Choroid plexus epithelial cell (primary cell): ENCODE data around the gene TOMM20.

ENCODE experiments used
- DNase-seq: peaks from one replicate; pipeline ENCODE4 v3.0.0-alpha.2; 2010; ENCODE audit warnings: low read depth
- H3K4me3 ChIP-seq: 2 replicates; pipeline ENCODE4 v1.5.1; 2011; ENCODE audit warnings: low read depth, mild to moderate bottlenecking, control low read depth, low read length, moderate library complexity
- TF ChIP-seq, protein P1 (sequence below): conservative IDR thresholded peaks from 2 replicates; pipeline ENCODE4 v1.5.1; 2011; ENCODE audit warnings: low read depth, mild to moderate bottlenecking, control low read depth, inconsistent platforms, low read length, moderate library complexity

Gene TOMM20

DNA sequence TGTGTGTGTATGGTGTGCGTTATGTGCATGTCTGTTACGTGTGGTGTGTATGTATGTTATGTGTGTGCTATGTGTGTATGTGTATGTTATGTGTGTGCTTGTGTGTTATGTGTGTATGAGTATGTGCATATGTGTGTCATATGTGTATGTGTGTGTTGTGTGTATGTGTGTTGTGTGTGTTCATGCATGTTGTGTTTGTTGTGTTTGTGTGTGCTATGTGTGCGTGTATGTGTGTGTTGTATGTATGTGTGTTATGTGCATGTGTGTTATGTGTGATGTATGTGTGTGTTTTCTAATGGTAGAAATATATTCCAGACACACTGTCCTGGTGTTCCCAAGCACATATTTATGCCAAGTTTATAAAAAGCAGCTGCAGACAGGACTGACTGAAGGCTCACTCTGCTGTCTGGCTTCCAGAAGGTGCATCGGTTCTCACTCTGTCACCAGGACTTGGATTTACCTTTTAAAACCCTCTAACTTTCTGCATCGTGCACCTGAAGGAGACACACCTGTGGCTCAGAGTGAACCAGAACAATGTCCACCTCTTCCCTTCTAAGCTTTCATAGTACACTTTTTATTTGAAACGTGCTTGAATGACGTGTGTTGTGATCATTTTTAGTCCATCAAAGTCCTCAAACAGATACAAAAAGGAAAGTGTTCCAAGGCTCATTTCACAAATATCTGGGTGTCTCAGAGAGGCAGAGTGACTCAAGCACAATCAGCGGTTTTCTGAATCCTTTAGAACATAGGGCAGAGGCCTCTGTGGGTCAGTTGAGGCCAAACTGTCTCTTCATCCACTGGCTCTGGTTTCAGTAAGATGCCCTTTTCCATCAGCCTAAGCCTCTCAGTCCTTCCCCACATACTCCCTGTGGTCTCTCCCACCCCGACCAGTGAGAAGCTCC lies 49.9 kb downstream of the TOMM20 start:
- H3K4me3 ChIP-seq, result no peak overlapping the region

DNA sequence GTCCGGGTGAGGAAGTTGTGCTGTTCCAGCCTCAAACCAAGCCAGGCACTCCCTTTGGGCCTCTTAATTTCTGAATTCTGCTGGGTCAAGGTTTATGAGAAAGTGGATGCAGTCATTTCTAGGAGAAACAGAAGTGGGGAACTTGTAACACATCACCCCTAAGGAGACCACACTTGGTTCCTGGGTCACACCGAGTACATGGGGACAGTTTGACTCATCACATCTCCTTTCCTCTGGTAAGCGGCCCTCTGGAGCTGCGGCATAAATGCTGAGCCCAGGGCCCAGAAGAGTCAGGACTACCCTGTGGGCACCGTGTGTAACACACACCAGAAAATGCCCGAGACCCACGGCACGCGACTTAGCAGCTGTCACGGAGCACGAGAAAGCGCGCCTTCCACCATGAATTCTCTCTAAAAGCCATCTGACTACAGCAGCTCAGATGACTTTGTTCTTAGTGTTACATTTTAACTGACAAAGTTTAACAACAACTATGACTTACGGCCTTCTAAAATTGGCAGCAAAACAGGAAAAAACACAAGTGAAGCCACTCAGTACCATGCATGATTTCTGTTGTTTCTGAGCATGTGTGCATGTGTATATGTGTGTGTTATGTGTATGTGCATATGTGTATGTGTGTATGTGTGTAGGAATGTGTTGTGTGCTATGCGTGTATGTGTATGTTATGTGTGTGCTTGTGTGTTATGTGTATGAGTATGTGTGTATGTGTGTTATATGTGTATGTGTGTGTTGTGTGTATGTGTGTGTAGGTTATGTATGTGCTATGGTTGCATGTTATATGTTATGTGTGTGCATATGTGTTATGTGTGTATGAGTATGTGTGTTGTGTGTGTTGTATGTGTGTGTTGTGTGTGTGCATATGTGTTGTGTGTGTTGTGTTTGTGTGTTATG lies 50.8 kb downstream of the TOMM20 start:
- no peak overlapping the region for H3K4me3 ChIP-seq
- no peak for DNase-seq
- TF ChIP-seq, protein P1, sequence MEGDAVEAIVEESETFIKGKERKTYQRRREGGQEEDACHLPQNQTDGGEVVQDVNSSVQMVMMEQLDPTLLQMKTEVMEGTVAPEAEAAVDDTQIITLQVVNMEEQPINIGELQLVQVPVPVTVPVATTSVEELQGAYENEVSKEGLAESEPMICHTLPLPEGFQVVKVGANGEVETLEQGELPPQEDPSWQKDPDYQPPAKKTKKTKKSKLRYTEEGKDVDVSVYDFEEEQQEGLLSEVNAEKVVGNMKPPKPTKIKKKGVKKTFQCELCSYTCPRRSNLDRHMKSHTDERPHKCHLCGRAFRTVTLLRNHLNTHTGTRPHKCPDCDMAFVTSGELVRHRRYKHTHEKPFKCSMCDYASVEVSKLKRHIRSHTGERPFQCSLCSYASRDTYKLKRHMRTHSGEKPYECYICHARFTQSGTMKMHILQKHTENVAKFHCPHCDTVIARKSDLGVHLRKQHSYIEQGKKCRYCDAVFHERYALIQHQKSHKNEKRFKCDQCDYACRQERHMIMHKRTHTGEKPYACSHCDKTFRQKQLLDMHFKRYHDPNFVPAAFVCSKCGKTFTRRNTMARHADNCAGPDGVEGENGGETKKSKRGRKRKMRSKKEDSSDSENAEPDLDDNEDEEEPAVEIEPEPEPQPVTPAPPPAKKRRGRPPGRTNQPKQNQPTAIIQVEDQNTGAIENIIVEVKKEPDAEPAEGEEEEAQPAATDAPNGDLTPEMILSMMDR, result no peak

More for the DNA sequence above, 49.9 kb downstream of the TOMM20 start:
- TF ChIP-seq, protein P1, result no peak
- peak; percentile 46 for DNase-seq

DNA sequence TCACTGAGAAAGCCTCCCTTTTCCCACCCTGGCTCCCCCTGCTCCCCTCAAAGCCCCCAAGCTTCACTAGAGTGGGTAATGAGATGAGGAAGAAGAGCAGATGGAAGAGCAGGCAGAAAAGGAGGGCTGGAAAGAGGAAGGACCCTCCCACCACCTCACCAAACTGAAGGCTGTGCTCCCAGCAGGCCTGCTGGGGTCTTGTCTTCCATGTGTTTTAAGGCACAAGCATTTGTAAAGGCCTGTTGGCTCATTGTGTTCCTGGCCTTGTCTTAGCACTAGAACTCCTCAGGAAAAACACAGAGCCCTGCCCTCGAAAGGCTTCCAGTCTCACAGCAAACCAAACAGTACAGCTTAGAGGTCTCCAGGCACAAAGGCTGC lies 51.5 kb downstream of the TOMM20 start:
- DNase-seq, result no peak
- TF ChIP-seq, protein P1, result no peak
- H3K4me3 ChIP-seq, result no peak overlapping the region

DNA sequence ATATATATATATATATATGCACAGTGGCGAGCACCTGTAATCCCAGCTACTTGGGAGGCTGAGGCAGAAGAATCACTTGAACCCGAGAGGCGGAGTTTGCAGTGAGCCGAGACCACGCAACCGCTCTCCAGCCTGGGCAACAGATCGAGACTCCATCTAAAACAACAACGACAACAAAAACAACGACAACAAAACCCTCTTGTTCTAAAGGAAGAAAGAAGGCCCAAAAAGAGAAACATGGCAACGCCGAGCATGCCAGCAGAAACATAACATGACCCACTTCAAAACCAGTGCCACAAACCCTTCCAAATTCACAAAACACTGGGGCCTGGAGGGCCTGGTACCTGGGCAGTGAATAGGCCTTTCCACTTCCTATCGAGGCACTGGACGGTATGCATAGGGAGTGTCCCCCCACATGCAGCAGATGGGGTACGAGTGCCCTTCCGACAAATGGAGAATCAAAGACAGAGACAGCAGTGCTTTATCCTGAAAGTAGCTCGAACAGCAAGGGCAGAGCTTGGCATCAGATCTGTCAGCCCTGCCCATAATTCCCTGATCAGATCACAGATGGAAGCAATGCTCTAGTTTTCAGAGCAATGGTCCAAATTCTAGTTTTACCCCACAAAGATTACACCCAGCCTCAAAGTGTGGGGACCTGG lies 52.0 kb downstream of the TOMM20 start:
- DNase-seq, result no peak
- TF ChIP-seq, protein P1, result no peak
- H3K4me3 ChIP-seq, result no peak overlapping the region

DNA sequence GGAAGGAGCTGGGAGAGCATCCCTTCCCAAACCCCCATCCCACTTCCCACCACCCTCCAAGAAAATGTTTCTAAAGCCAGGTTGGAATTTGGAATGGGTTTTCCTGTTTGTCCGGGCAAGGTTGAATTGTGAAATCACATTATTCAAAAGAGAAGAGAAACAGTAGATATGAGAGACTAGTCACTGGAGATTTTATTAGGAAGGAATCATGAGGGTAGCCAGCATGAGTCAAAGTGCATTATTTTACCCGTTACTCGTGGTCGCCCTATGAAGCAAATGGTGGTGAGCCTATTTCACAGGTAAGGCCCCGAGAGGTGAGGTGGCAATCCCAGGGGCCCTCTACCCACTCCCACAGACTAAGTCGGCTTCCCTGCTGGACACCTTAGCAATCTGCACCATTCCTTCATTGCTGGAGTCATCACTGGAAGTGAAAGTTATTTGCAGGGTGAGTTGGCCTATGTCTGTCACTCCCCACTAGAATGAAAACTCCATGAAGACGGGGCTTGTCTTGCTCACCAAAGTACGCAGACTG lies 52.8 kb downstream of the TOMM20 start:
- no peak overlapping the region for H3K4me3 ChIP-seq
- DNase-seq, result peak; percentile 43
- TF ChIP-seq, protein P1, result peak; percentile 41

DNA sequence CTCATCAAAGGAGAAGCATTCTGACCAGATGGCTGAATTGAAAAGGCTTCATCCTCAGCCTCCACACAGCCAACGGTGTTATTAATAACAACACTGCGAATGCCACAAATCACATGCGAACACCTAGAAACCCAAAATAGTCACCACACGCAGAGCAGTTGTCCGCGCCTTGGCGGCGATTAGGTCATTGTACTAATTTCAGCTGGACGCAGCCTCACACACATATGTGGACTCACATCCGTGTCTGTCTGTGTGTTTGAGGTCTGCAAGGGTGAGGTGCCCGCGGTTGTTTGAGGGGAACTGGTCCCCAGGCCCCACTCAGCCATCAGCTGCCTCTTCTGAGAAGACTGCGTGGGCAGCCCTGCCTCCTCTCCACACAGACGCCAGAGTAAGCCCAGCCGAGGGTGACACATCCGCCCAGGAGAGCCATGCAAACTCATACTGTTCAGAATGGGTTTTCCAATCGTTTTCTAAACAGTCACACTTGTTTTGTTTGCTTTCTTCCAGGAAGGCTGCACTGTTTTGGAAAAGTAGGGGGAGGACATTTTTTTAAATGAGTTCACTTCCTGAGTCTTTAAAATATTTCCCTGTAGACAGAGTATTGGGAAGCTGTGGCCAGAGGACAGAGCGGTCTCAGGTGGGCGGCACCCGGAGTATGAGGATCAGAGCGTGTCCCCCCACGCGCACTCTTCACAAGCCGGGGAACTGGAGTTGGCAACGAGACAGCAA lies 53.4 kb downstream of the TOMM20 start:
- DNase-seq, result peak; percentile 74
- no peak overlapping the region for H3K4me3 ChIP-seq
- TF ChIP-seq, protein P1, result no peak
